Measurements from ENCODE around the gene CBX5. TPM values are rescaled to one million over a fixed set of nuclear protein-coding genes. Genes with fewer than 3 reads are reported as not detected.
"Not testable (repeated sequence)": the region's sequence is repeated elsewhere in the genome, so short reads cannot be mapped to it uniquely, and the experiment has no call there.

Gene CBX5
- total RNA-seq, 4 donors from 2014 or later, result 56.2 to 97.4 (median 87.1) TPM

DNA sequence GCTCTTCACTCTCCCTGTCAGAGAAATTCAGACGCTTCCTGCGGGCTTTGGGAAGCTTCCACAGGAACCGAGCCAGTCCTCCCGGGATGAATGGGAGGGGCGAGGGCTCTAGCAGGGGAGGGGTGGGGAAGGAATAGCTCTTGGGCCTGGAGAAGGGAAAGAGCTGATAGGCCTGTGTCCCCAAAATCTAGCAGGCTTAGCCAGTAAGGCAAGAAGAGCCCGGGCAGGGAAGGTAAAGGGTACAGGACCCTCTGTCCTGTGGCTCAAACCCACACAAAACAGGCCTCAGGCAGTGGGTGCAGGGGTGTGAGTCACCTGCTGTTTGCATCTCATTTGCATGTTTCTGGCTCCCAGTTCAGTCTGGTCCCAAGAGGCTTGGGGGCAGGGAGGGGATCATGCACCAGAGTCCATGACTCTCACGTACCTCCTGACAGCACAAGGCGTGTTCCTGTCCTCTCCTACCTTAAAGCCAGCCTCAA is 82.5 kb downstream of the CBX5 start:
- Histone ChIP-seq H3K4me1 (no peaks in the 10 kb centered on the region), H3K27me3 (no peaks in the 10 kb centered on the region), H3K4me3 (replicated peaks in 1 of 3) (no peak overlapping the region), H3K36me3 (no peaks in the 10 kb centered on the region), H3K27ac (no peak overlapping the region), H3K9me3 (no peaks in the 10 kb centered on the region)
- DNase-seq, result no peak
- intact Hi-C loops (cut with DNase I), result no loop called here
- TF ChIP-seq, protein P1, sequence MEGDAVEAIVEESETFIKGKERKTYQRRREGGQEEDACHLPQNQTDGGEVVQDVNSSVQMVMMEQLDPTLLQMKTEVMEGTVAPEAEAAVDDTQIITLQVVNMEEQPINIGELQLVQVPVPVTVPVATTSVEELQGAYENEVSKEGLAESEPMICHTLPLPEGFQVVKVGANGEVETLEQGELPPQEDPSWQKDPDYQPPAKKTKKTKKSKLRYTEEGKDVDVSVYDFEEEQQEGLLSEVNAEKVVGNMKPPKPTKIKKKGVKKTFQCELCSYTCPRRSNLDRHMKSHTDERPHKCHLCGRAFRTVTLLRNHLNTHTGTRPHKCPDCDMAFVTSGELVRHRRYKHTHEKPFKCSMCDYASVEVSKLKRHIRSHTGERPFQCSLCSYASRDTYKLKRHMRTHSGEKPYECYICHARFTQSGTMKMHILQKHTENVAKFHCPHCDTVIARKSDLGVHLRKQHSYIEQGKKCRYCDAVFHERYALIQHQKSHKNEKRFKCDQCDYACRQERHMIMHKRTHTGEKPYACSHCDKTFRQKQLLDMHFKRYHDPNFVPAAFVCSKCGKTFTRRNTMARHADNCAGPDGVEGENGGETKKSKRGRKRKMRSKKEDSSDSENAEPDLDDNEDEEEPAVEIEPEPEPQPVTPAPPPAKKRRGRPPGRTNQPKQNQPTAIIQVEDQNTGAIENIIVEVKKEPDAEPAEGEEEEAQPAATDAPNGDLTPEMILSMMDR (IDR thresholded peaks at IDR 0.05), result no peak
- no peak for TF ChIP-seq POLR2A (IDR thresholded peaks at IDR 0.05)
- WGBS, 2 donors, result 36 to 38% methylated on average over 8 of the region's 8 CpGs

DNA sequence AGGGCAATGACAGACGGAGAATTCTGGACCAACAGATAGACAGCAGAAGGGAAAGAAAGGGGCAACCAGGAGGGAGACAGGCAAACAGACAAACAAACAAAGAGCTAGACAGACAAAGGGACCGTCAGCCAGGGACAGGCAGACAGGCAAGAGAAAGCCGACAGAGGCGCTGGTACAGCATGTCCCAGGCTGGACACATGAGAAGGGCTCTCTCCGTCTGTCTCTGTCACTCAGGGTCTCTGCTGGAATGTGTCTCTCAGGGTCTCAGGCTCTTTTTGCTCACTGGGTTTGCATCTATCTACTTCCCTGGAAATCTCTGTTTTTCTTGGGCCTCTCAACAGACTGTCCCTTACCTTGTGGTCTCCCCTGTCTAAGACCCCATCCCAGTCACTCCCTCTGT is 82.9 kb downstream of the CBX5 start:
- Histone ChIP-seq H3K9me3 (no peaks in the 10 kb centered on the region), H3K36me3 (no peaks in the 10 kb centered on the region), H3K4me1 (no peaks in the 10 kb centered on the region), H3K27me3 (no peaks in the 10 kb centered on the region), H3K27ac (no peak overlapping the region), H3K4me3 (replicated peaks in 1 of 3) (no peak overlapping the region)
- TF ChIP-seq, protein P1 (IDR thresholded peaks at IDR 0.05), result no peak
- no peak for TF ChIP-seq POLR2A (IDR thresholded peaks at IDR 0.05)
- WGBS, 2 donors, result 41 to 54% methylated on average over 5 of the region's 5 CpGs
- no peak for DNase-seq
- intact Hi-C loops (cut with DNase I), result no loop called here

DNA sequence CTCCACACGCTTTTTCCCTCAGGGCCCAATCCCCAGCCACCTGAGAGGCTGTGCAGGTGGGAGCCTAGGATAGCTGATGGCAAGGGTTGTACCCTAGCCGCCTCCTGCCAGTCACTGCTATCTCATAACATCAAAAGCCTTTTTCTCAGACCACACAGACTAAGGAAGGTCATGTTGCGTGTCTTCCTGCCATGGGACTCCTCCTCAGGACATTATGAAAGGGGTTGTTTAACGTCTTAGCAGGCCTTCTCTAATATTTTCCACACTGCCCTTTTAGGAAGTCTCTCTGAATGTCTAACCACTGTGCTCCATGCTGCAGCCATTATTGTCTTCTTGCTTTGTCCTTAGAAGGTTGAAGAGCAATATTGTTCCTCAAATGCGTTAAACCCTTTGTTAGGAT is 83.5 kb downstream of the CBX5 start:
- no peaks in the 10 kb centered on the region for H3K27me3 ChIP-seq
- H3K9me3 ChIP-seq, result no peaks in the 10 kb centered on the region
- no peak for DNase-seq
- WGBS, 2 donors, result 73 to 74% methylated on average over 5 of the region's 5 CpGs
- H3K4me3 ChIP-seq (replicated peaks in 1 of 3), result no peak overlapping the region
- H3K27ac ChIP-seq, result no peak overlapping the region
- no peaks in the 10 kb centered on the region for H3K36me3 ChIP-seq
- intact Hi-C loops (cut with DNase I), result no loop called here
- TF ChIP-seq, protein P1 (IDR thresholded peaks at IDR 0.05), result no peak
- TF ChIP-seq POLR2A (IDR thresholded peaks at IDR 0.05), result no peak
- H3K4me1 ChIP-seq, result no peaks in the 10 kb centered on the region

DNA sequence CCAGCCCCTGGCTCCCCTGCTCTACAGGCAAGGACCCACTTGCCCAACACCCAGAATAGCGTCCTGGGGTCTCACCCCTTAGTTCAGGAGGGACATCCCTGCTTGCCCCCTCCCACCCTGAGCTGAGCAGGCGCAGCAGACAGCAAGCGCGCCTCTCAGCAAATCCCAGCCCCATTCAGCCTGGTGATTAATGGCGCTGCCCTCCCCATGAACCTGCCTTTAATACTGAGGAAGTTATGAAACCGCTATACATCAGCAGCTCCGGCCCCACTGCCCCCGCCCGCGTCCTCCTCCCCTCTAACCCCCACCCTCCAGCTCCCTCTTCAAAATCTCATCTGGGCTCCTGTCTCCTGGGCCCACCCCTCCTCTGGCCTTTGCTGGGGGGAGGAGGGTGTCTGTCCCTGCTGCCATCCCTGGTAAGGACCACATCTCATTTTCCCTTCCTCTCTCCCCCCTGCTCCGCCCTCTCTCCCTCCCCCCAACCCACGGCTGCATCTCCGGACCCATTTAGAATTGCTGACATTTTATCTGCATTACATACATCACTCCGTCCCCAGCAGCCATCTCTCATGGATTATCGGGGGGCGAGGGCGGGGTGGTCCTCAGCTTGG is 84.1 kb downstream of the CBX5 start:
- no peaks in the 10 kb centered on the region for H3K27me3 ChIP-seq
- no peak for DNase-seq
- TF ChIP-seq, protein P1 (IDR thresholded peaks at IDR 0.05), result no peak
- TF ChIP-seq POLR2A (IDR thresholded peaks at IDR 0.05), result no peak
- H3K4me1 ChIP-seq, result no peaks in the 10 kb centered on the region
- no peaks in the 10 kb centered on the region for H3K36me3 ChIP-seq
- no peak overlapping the region for H3K4me3 ChIP-seq (replicated peaks in 1 of 3)
- no peak overlapping the region for H3K27ac ChIP-seq
- no peaks in the 10 kb centered on the region for H3K9me3 ChIP-seq
- intact Hi-C loops (cut with DNase I), result no loop called here
- WGBS, 2 donors, result 32 to 37% methylated on average over 17 of the region's 17 CpGs

DNA sequence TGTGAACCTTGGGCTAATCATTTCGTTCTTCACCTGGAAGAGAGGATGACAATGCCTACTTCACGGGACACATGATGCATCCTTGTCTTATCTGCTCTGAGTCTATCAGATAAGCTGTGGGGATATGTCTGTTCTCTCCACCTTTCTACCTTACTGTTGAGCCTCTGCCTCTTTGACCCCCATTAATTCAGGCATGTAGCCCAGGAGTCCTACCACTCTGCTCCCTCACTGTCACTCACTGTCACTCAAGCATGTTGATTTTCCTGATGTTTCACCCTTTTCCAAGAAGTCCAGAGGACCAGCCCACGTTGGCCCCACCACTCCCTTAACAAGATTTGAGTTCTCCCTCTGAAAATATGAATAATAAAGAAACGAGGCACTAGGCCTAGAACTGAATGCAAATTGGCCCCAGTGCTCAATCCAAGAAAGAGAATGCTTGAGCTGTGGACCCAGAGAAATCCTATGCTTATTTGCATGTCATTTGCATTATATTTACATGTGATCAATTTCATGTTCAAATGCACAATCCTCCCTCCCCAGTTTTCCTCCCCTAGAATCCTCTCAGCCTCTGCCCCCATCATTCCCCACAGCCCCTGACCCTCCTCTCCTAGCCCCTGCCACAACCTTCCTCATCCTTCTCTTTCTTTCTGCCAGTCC is 84.7 kb downstream of the CBX5 start:
- no peak for DNase-seq
- TF ChIP-seq POLR2A (IDR thresholded peaks at IDR 0.05), result no peak
- TF ChIP-seq, protein P1 (IDR thresholded peaks at IDR 0.05), result no peak
- no peaks in the 10 kb centered on the region for H3K27me3 ChIP-seq
- no peaks in the 10 kb centered on the region for H3K9me3 ChIP-seq
- intact Hi-C loops (cut with DNase I), result no loop called here
- 22% methylated on average over 4 of the region's 4 CpGs for WGBS, 2 donors
- no peak overlapping the region for H3K4me3 ChIP-seq (replicated peaks in 1 of 3)
- H3K36me3 ChIP-seq, result no peaks in the 10 kb centered on the region
- no peaks in the 10 kb centered on the region for H3K4me1 ChIP-seq
- no peak overlapping the region for H3K27ac ChIP-seq

DNA sequence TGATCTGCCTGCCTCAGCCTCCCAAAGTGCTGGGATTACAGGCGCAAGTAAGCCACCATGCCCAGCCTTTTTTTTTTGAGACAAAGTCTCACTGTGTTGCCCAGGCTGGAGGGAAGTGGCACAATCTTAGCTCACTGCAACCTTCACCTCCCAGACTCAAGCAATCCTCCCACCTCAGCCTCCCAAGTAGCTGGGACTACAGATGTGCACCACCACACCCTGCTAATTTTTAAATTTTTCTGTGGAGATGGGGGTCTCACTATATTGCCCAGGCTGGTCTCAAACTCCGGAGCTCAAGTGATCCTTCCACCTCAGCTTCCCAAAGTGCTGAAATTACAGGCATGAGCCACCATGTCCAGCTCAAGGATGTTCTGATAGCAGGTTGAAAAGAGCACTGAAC is 85.3 kb downstream of the CBX5 start:
- H3K27ac ChIP-seq; H3K9me3 ChIP-seq; DNase-seq; H3K27me3 ChIP-seq; intact Hi-C loops (cut with DNase I); H3K4me3 ChIP-seq (replicated peaks in 1 of 3); H3K36me3 ChIP-seq; H3K4me1 ChIP-seq: not testable (repeated sequence)
- 75 to 85% methylated on average over 2 of the region's 2 CpGs for whole genome bisulfite sequencing, 2 donors
